H9 (cell line): ENCODE results near the gene OVOL1. TPM values are rescaled to one million over a fixed set of nuclear protein-coding genes. Genes with fewer than 3 reads are reported as not detected.
A peak's percentile ranks its signal among the peaks of the same experiment; 100 is the strongest.

Experiments used
- DNase-seq: peaks from one replicate; pipeline ENCODE4 v3.0.0-alpha.2; 2017
- H2AFZ ChIP-seq: one replicate; pipeline ENCODE4 v1.6.1; 2013; ENCODE audit warnings: mild to moderate bottlenecking, low read length, control low read depth, moderate library complexity
- H2AK5ac ChIP-seq: 2 replicates; pipeline ENCODE4 v1.6.1; 2013; ENCODE audit warnings: low read length, control low read depth, mixed read lengths; ENCODE audit not compliant: insufficient read length
- H2BK120ac ChIP-seq: one replicate; pipeline ENCODE4 v1.6.1; 2013; ENCODE audit warnings: low read depth, mild to moderate bottlenecking, low read length, control low read depth, inconsistent platforms; ENCODE audit not compliant: poor library complexity, severe bottlenecking
- H2BK12ac ChIP-seq: 2 replicates; pipeline ENCODE4 v1.6.1; 2013; ENCODE audit warnings: low read length, control low read depth, mixed read lengths, low read depth; ENCODE audit not compliant: insufficient read length
- H2BK15ac ChIP-seq: 2 replicates; pipeline ENCODE4 v1.6.1; 2013; ENCODE audit warnings: low read depth, low read length, control low read depth
- H2BK20ac ChIP-seq: one replicate; pipeline ENCODE4 v1.6.1; 2013; ENCODE audit warnings: low read depth, mild to moderate bottlenecking, low read length, control low read depth, inconsistent platforms; ENCODE audit not compliant: poor library complexity, severe bottlenecking
- H2BK5ac ChIP-seq: 2 replicates; pipeline ENCODE4 v1.6.1; 2013; ENCODE audit warnings: low read length, control low read depth, mixed read lengths; ENCODE audit not compliant: insufficient read length
- H3K14ac ChIP-seq: 2 replicates; pipeline ENCODE4 v1.6.1; 2013; ENCODE audit warnings: low read length, control low read depth; ENCODE audit not compliant: insufficient read depth
- H3K18ac ChIP-seq: 2 replicates; pipeline ENCODE4 v1.6.1; 2013; ENCODE audit warnings: low read depth, mild to moderate bottlenecking, mixed read lengths, low read length, control low read depth; ENCODE audit not compliant: insufficient read length
- H3K23ac ChIP-seq: 2 replicates; pipeline ENCODE4 v1.6.1; 2013; ENCODE audit warnings: low read length, control low read depth, mixed read lengths, low read depth; ENCODE audit not compliant: insufficient read length
- H3K23me2 ChIP-seq: 2 replicates; pipeline ENCODE4 v1.6.1; 2013; ENCODE audit warnings: low read depth, mild to moderate bottlenecking, mixed read lengths, low read length, control low read depth; ENCODE audit not compliant: insufficient read length, poor library complexity, severe bottlenecking
- H3K27ac ChIP-seq: 2 replicates; pipeline ENCODE4 v1.5.1; 2013; ENCODE audit warnings: low read length, control low read depth, mixed read lengths, low read depth; ENCODE audit not compliant: insufficient read length
- H3K27me3 ChIP-seq: 2 replicates; pipeline ENCODE4 v1.6.1; 2013; ENCODE audit warnings: low read length, control low read depth, inconsistent platforms; ENCODE audit not compliant: insufficient read depth
- H3K4ac ChIP-seq: 2 replicates; pipeline ENCODE4 v1.6.1; 2013; ENCODE audit warnings: low read depth, mild to moderate bottlenecking, control low read depth, inconsistent platforms, low read length, moderate library complexity
- H3K4me1 ChIP-seq: 2 replicates; pipeline ENCODE4 v1.6.1; 2013; ENCODE audit warnings: low read length, control low read depth, inconsistent platforms; ENCODE audit not compliant: insufficient read depth
- H3K4me2 ChIP-seq: 2 replicates; pipeline ENCODE4 v1.6.1; 2013; ENCODE audit warnings: low read length, control low read depth, mixed read lengths; ENCODE audit not compliant: insufficient read length, insufficient read depth
- H3K56ac ChIP-seq: 2 replicates; pipeline ENCODE4 v1.6.1; 2013; ENCODE audit warnings: low read depth, mild to moderate bottlenecking, mixed read lengths, low read length, control low read depth; ENCODE audit not compliant: insufficient read length
- H3K79me1 ChIP-seq: 2 replicates; pipeline ENCODE4 v1.6.1; 2013; ENCODE audit warnings: low read depth, mild to moderate bottlenecking, moderate library complexity, low read length, control low read depth, inconsistent platforms; ENCODE audit not compliant: insufficient read depth, poor library complexity, severe bottlenecking
- H3K79me2 ChIP-seq: 2 replicates; pipeline ENCODE4 v1.6.1; 2013; ENCODE audit warnings: low read length, control low read depth, inconsistent platforms; ENCODE audit not compliant: insufficient read depth
- H3K9ac ChIP-seq: 2 replicates; pipeline ENCODE4 v1.6.1; 2013; ENCODE audit warnings: low read length, control low read depth, mixed read lengths; ENCODE audit not compliant: insufficient read length; ENCODE audit errors: extremely low read depth
- H3K9me3 ChIP-seq: one replicate; pipeline ENCODE4 v1.6.1; 2013; ENCODE audit warnings: low read depth, low read length, inconsistent platforms; ENCODE audit not compliant: control insufficient read depth
- H3T11ph ChIP-seq: one replicate; pipeline ENCODE4 v1.6.1; 2013; ENCODE audit warnings: mild to moderate bottlenecking, low read length, control low read depth, inconsistent platforms
- H4K20me1 ChIP-seq: one replicate; pipeline ENCODE4 v1.6.1; 2013; ENCODE audit not compliant: control insufficient read depth, insufficient read length, insufficient read depth
- H4K5ac ChIP-seq: 2 replicates; pipeline ENCODE4 v1.6.1; 2013; ENCODE audit warnings: low read depth, mild to moderate bottlenecking, mixed read lengths, low read length, control low read depth; ENCODE audit not compliant: insufficient read length
- H4K8ac ChIP-seq: replicated peaks from 2 replicates; pipeline ENCODE4 v1.6.1; 2013; ENCODE audit warnings: low read length, control low read depth, mixed read lengths, low read depth; ENCODE audit not compliant: insufficient read length
- H4K91ac ChIP-seq: 2 replicates; pipeline ENCODE4 v1.6.1; 2013; ENCODE audit warnings: low read depth, mild to moderate bottlenecking, moderate library complexity, mixed read lengths, low read length, control low read depth; ENCODE audit not compliant: insufficient read length
- H3K27ac Mint-ChIP-seq, 3 experiments: 2 replicates in 2 of 3; 3 replicates in 1 of 3; pipeline ENCODE4 v1.8.0; 2020 to 2021; ENCODE audit warnings: mixed read lengths in 3 of 3, mild to moderate bottlenecking in 1 of 3, moderate library complexity in 1 of 3
- H3K27me3 Mint-ChIP-seq: 2 replicates; pipeline ENCODE4 v1.8.0; 2021; ENCODE audit warnings: low read depth, mild to moderate bottlenecking, moderate library complexity, mixed read lengths
- H3K36me3 Mint-ChIP-seq, 3 experiments: 2 replicates in 2 of 3; 3 replicates in 1 of 3; pipeline ENCODE4 v1.8.0; 2020 to 2021; ENCODE audit warnings: low read depth in 3 of 3, mixed read lengths in 3 of 3; ENCODE audit not compliant: insufficient read depth in 1 of 3
- H3K4me1 Mint-ChIP-seq, 2 experiments: 2 replicates each; pipeline ENCODE4 v1.8.0; 2020; ENCODE audit warnings: mixed read lengths in 2 of 2
- H3K4me3 Mint-ChIP-seq, 2 experiments: 2 replicates in 1 of 2; 3 replicates in 1 of 2; pipeline ENCODE4 v1.8.0; 2020 to 2021; ENCODE audit warnings: mild to moderate bottlenecking in 2 of 2, mixed read lengths in 2 of 2, moderate library complexity in 1 of 2
- H3K9me3 Mint-ChIP-seq, 2 experiments: 2 replicates in 1 of 2; 3 replicates in 1 of 2; pipeline ENCODE4 v1.8.0; 2020; ENCODE audit warnings: mild to moderate bottlenecking in 2 of 2, mixed read lengths in 2 of 2, moderate library complexity in 1 of 2
- WGBS: extraction: QIAGEN DNeasy Blood & Tissue Kit; methylation state at CpG from one replicate; pipeline ENCODE4 v1.1.7; 2013; ENCODE audit warnings: missing lambda C conversion rate, low lambda C conversion rate, mixed read lengths; ENCODE audit not compliant: insufficient read length; ENCODE audit errors: extremely low coverage; 5-methylcytosine and 5-hydroxymethylcytosine counted together
- total RNA-seq: library from RNA; stranded (reverse); gene quantifications from 2 replicates; pipeline ENCODE4 v1.2.1, GENCODE V29; 2021
- TF ChIP-seq, protein P1 (sequence below): fragments of 200-600 bp; sonication (generic); conservative IDR thresholded peaks from 3 replicates; pipeline ENCODE4 v1.8.0; 2021; ENCODE audit warnings: antibody characterized with exemption, mild to moderate bottlenecking

The OVOL1 gene
- total RNA-seq, 1 experiment from 2014 or later: 5.1 TPM

DNA sequence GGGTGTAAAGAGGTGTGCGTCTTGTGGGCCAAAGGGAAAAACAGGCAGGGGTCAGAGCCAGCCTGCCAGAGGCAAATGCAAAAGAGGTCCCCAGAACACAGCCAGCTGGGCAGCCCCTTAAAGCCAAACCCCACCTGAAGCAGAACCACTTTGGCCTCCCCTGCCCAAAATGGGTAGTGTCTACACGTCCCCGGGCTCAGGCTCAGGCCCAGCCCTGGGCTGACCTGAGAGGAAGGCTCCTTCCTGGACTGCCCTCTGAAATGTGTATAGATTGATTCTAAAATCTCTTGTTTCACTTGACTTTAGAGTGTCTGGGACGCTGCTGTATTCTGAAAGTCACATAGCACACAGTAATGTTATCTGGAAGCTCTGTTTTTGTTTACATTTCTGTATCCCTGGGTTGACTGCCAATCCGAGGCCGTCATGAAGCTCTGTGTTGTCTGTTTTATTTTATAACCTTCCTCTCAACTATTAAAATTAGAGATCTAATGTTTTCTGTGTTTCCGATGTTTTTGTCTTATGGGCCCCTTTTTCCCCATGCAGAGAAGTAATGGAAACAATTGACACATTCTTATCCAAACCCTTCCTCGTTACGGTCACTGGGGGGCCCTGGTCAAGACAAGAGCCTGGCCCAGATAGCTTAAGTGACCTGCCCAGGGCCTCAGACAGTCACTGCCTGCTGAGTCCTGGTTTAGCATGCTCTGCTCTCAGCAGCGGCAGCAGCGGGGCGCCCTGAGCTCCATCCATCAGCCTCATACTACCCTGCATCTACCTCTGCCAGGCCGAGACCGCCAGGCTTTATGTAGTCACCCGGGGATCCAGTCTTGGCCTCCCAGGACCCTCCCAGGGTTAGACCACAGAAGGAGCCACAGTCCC lies 10.1 kb downstream of the OVOL1 start:
- Mint-ChIP-seq H3K36me3 (peaks cover 0 to 6% (median 0%) of the 10 kb centered on the region in 3 experiments; a peak in 1 of 7 replicates), H3K27me3 (peaks cover 2% of the 10 kb centered on the region)
- H2AFZ ChIP-seq: no peak overlapping the region

More for the DNA sequence above, 10.1 kb downstream of the OVOL1 start:
- no peak overlapping the region for H3K23ac ChIP-seq
- H3K4me1 ChIP-seq: no peaks in the 10 kb centered on the region
- H3K4me3 Mint-ChIP-seq: no peak overlapping the region; a peak in 1 of 5 replicates
- no peak overlapping the region for H3K18ac ChIP-seq
- H3K79me2 ChIP-seq: no peaks in the 10 kb centered on the region
- TF ChIP-seq, protein P1, sequence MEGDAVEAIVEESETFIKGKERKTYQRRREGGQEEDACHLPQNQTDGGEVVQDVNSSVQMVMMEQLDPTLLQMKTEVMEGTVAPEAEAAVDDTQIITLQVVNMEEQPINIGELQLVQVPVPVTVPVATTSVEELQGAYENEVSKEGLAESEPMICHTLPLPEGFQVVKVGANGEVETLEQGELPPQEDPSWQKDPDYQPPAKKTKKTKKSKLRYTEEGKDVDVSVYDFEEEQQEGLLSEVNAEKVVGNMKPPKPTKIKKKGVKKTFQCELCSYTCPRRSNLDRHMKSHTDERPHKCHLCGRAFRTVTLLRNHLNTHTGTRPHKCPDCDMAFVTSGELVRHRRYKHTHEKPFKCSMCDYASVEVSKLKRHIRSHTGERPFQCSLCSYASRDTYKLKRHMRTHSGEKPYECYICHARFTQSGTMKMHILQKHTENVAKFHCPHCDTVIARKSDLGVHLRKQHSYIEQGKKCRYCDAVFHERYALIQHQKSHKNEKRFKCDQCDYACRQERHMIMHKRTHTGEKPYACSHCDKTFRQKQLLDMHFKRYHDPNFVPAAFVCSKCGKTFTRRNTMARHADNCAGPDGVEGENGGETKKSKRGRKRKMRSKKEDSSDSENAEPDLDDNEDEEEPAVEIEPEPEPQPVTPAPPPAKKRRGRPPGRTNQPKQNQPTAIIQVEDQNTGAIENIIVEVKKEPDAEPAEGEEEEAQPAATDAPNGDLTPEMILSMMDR: no peak; the same call in 2 of the 3 replicates
- H4K91ac ChIP-seq: no peak overlapping the region
- H4K20me1 ChIP-seq: no peaks in the 10 kb centered on the region
- no peaks in the 10 kb centered on the region for H3K9me3 Mint-ChIP-seq
- H2BK5ac ChIP-seq: no peak overlapping the region
- H3K9me3 ChIP-seq: no peaks in the 10 kb centered on the region
- no peak overlapping the region for H3K9ac ChIP-seq
- H3K4me2 ChIP-seq: no peak overlapping the region
- no peak overlapping the region for H2AK5ac ChIP-seq
- H3K56ac ChIP-seq: no peak overlapping the region
- H2BK12ac ChIP-seq: no peak overlapping the region
- peaks cover 29 to 37% of the 10 kb centered on the region in 2 experiments for H3K4me1 Mint-ChIP-seq
- no peak overlapping the region for H4K5ac ChIP-seq
- H3K4ac ChIP-seq: no peak overlapping the region
- H3T11ph ChIP-seq: no peak overlapping the region
- H3K27ac ChIP-seq: no peak overlapping the region
- no peak overlapping the region for H3K14ac ChIP-seq
- H4K8ac ChIP-seq: no peak overlapping the region
- no peak for DNase-seq
- H3K27me3 ChIP-seq: no peaks in the 10 kb centered on the region
- no CpG with 5 or more reads among the region's 15 CpGs for WGBS
- H3K27ac Mint-ChIP-seq: peak overlapping the region in 1 of 3 experiments; percentile 25; a peak in 2 of 7 replicates
- no peaks in the 10 kb centered on the region for H3K79me1 ChIP-seq
- H2BK20ac ChIP-seq: no peak overlapping the region
- H3K23me2 ChIP-seq: no peaks in the 10 kb centered on the region
- no peak overlapping the region for H2BK120ac ChIP-seq
- no peak overlapping the region for H2BK15ac ChIP-seq
